ENCODE results near the gene DACT2. TPM values are rescaled to one million over a fixed set of nuclear protein-coding genes. Genes with fewer than 3 reads are reported as not detected.

Gene DACT2
- total RNA-seq, 3 donors from 2014 or later (not counting 1 experiment from before 2014, with no cell fraction given): not detected

GRCh38 chr6:168364793-168365421 is 45.3 kb upstream of the DACT2 start:
- Histone ChIP-seq H3K27me3 (ENCODE audit: control insufficient read depth, insufficient read depth, low read length) (no peaks in the 10 kb centered on the region), H3K4me1 (ENCODE audit: control insufficient read depth, insufficient read depth, low read length) (peaks cover 5% of the 10 kb centered on the region), H3K36me3 (ENCODE audit: control insufficient read depth, insufficient read depth, low read length) (no peaks in the 10 kb centered on the region), H3K27ac (ENCODE audit: low read length) (no peak overlapping the region), H3K4me3 (ENCODE audit: low read length) (no peak overlapping the region), H3K9me3 (ENCODE audit: control insufficient read depth, insufficient read depth, low read length) (no peaks in the 10 kb centered on the region)
- Mint-ChIP-seq H3K36me3 (no peaks in the 10 kb centered on the region), H3K27ac (no peak overlapping the region), H3K27me3 (ENCODE audit: low read depth in 2 of 2) (peaks cover 23 to 36% of the 10 kb centered on the region in 2 donors), H3K9me3 (no peaks in the 10 kb centered on the region), H3K4me1 (peaks cover 14 to 19% of the 10 kb centered on the region in 2 donors), H3K4me3 (no peak overlapping the region)
- 94% methylated on average over 31 of the region's 31 CpGs for WGBS (ENCODE audit: insufficient coverage)
- intact Hi-C loops (cut with micrococcal nuclease): no loop called here
- no peak for TF ChIP-seq CTCF (IDR thresholded peaks at IDR 0.05)
- DNase-seq: no peak
- no peak for ATAC-seq

- no peak overlapping the region for H3K4me3 Mint-ChIP-seq
- 94% methylated on average over 13 of the region's 13 CpGs for WGBS (ENCODE audit: insufficient coverage)
- H3K27me3 Mint-ChIP-seq (ENCODE audit: low read depth in 2 of 2): peaks cover 28 to 36% of the 10 kb centered on the region in 2 donors
- Histone ChIP-seq H3K27me3 (ENCODE audit: control insufficient read depth, insufficient read depth, low read length) (no peaks in the 10 kb centered on the region), H3K4me1 (ENCODE audit: control insufficient read depth, insufficient read depth, low read length) (peaks cover 5% of the 10 kb centered on the region), H3K4me3 (ENCODE audit: low read length) (no peak overlapping the region), H3K36me3 (ENCODE audit: control insufficient read depth, insufficient read depth, low read length) (no peaks in the 10 kb centered on the region), H3K9me3 (ENCODE audit: control insufficient read depth, insufficient read depth, low read length) (no peaks in the 10 kb centered on the region), H3K27ac (ENCODE audit: low read length) (no peak overlapping the region)
- TF ChIP-seq CTCF (IDR thresholded peaks at IDR 0.05): no peak
- H3K27ac Mint-ChIP-seq: no peak overlapping the region
- H3K36me3 Mint-ChIP-seq: no peaks in the 10 kb centered on the region
- no peak for DNase-seq
- peaks cover 14 to 18% of the 10 kb centered on the region in 2 donors for H3K4me1 Mint-ChIP-seq
- intact Hi-C loops (cut with micrococcal nuclease): no loop called here
- ATAC-seq: no peak
- H3K9me3 Mint-ChIP-seq: no peaks in the 10 kb centered on the region
These were observed 44.5 kb upstream of the DACT2 start for GRCh38 chr6:168363811-168364792.

- intact Hi-C loops (cut with micrococcal nuclease): no loop called here
- no peak for TF ChIP-seq CTCF (IDR thresholded peaks at IDR 0.05)
- H3K27ac ChIP-seq (ENCODE audit: low read length): no peak overlapping the region
- no peaks in the 10 kb centered on the region for H3K9me3 Mint-ChIP-seq
- no peaks in the 10 kb centered on the region for H3K27me3 ChIP-seq (ENCODE audit: control insufficient read depth, insufficient read depth, low read length)
- H3K4me3 Mint-ChIP-seq: no peak overlapping the region
- peaks cover 5% of the 10 kb centered on the region for H3K4me1 ChIP-seq (ENCODE audit: control insufficient read depth, insufficient read depth, low read length)
- no peaks in the 10 kb centered on the region for H3K36me3 ChIP-seq (ENCODE audit: control insufficient read depth, insufficient read depth, low read length)
- H3K4me1 Mint-ChIP-seq: peaks cover 14 to 18% of the 10 kb centered on the region in 2 donors
- no peak overlapping the region for H3K27ac Mint-ChIP-seq
- DNase-seq: no peak
- peaks cover 27 to 36% of the 10 kb centered on the region in 2 donors for H3K27me3 Mint-ChIP-seq (ENCODE audit: low read depth in 2 of 2)
- 95% methylated on average over 3 of the region's 3 CpGs for WGBS (ENCODE audit: insufficient coverage)
- H3K9me3 ChIP-seq (ENCODE audit: control insufficient read depth, insufficient read depth, low read length): no peaks in the 10 kb centered on the region
- H3K36me3 Mint-ChIP-seq: no peaks in the 10 kb centered on the region
- ATAC-seq: no peak
- H3K4me3 ChIP-seq (ENCODE audit: low read length): no peak overlapping the region
These were observed 43.7 kb upstream of the DACT2 start for GRCh38 chr6:168363302-168363701.
